ENCODE measurements around the gene KRT34.

GRCh38 chr17:41402161-41402560 lies 20.1 kb upstream of the KRT34 start:
- no peak for TF ChIP-seq CTCF (IDR thresholded peaks at IDR 0.05 in 4 of 5, conservative IDR thresholded peaks at IDR 0.05 in 1 of 5)
- TF ChIP-seq POLR2A (IDR thresholded peaks at IDR 0.05) = no peak
